PC-3 (cell line): ENCODE results near the gene TMEM117. TPM values are rescaled to one million over a fixed set of nuclear protein-coding genes. Genes with fewer than 3 reads are reported as not detected.
"Not testable (repeated sequence)": the region's sequence is repeated elsewhere in the genome, so short reads cannot be mapped to it uniquely, and the experiment has no call there.

Experiments used
- ATAC-seq: fragments of 200-7000 bp; cut with Tn5 transposase; 2 replicates; pipeline ENCODE4 v1.9.1; 2020; ENCODE audit warnings: mild to moderate bottlenecking, moderate library complexity
- BruUV-seq: library from RNA; stranded (reverse); fragments of 400-500 nt; replicated peaks from 2 replicates; lab custom pipeline; 2021; lab: Mats Ljungman, UMichigan
- CTCF ChIA-PET: fragments of 300-600 bp; sonication (Branson Sonifier 250); formaldehyde crosslinking; loops from one replicate; lab custom pipeline; 2022; ENCODE audit warnings: antibody characterized with exemption; lab: Charles Lee
- POLR2A ChIA-PET: fragments of 300-600 bp; sonication (Branson Sonifier 250); formaldehyde crosslinking; loops from one replicate; lab custom pipeline; 2022; ENCODE audit warnings: antibody characterized with exemption; ENCODE audit not compliant: unreplicated experiment; lab: Charles Lee
- DNase-seq: peaks from one replicate; pipeline ENCODE4 v3.0.0-alpha.2; 2015
- H2AFZ ChIP-seq: fragments of 300-600 bp; sonication (generic); 2 replicates; pipeline ENCODE4 v1.6.0; 2016; ENCODE audit warnings: antibody characterized with exemption, low read length
- H3F3A ChIP-seq: fragments of 300-600 bp; sonication (generic); one replicate; pipeline ENCODE4 v1.6.0; 2017; ENCODE audit warnings: antibody characterized with exemption, low read length, control low read depth, mild to moderate bottlenecking; ENCODE audit not compliant: unreplicated experiment
- H3K27ac ChIP-seq: fragments of 300-600 bp; sonication (generic); 2 replicates; pipeline ENCODE4 v1.5.1; 2016; ENCODE audit warnings: mild to moderate bottlenecking, low read length
- H3K27me3 ChIP-seq: fragments of 300-600 bp; sonication (generic); 2 replicates; pipeline ENCODE4 v1.6.1; 2016; ENCODE audit warnings: low read length, mixed read lengths
- H3K36me3 ChIP-seq: fragments of 300-600 bp; sonication (generic); 2 replicates; pipeline ENCODE4 v1.6.1; 2016; ENCODE audit warnings: low read depth, mixed run types, low read length, mixed read lengths
- H3K4me1 ChIP-seq: fragments of 300-600 bp; sonication (generic); 2 replicates; pipeline ENCODE4 v1.5.1; 2016; ENCODE audit warnings: low read length; ENCODE audit not compliant: insufficient read depth
- H3K4me2 ChIP-seq: fragments of 300-600 bp; sonication (generic); 2 replicates; pipeline ENCODE4 v1.6.0; 2016; ENCODE audit warnings: low read length
- H3K4me3 ChIP-seq: fragments of 300-600 bp; sonication (generic); 2 replicates; pipeline ENCODE4 v1.5.1; 2016; ENCODE audit warnings: mild to moderate bottlenecking, low read length, mixed read lengths
- H3K79me2 ChIP-seq: fragments of 300-600 bp; sonication (generic); 2 replicates; pipeline ENCODE4 v1.6.1; 2017; ENCODE audit warnings: low read length, mixed read lengths
- H3K9ac ChIP-seq: fragments of 300-600 bp; sonication (generic); 2 replicates; pipeline ENCODE4 v1.6.0; 2016; ENCODE audit warnings: mild to moderate bottlenecking, low read length
- H3K9me2 ChIP-seq: fragments of 300-600 bp; sonication (generic); replicated peaks from 2 replicates; pipeline ENCODE4 v1.6.1; 2016; ENCODE audit warnings: mixed run types, low read length, mixed read lengths
- H3K9me3 ChIP-seq: fragments of 300-600 bp; sonication (generic); 2 replicates; pipeline ENCODE4 v1.6.1; 2016; ENCODE audit warnings: low read length, mixed read lengths
- H4K20me1 ChIP-seq: fragments of 300-600 bp; sonication (generic); 2 replicates; pipeline ENCODE4 v1.6.1; 2016; ENCODE audit warnings: low read length, mixed read lengths
- EZH2 ChIP-seq: fragments of 300-600 bp; sonication (generic); IDR thresholded peaks from one replicate; pipeline ENCODE4 v1.6.1; 2017; ENCODE audit warnings: antibody characterized with exemption, mild to moderate bottlenecking, low read length; ENCODE audit not compliant: unreplicated experiment
- EZH2phosphoT487 ChIP-seq: fragments of 300-600 bp; sonication (generic); IDR thresholded peaks from 2 replicates; pipeline ENCODE4 v1.6.1; 2018; ENCODE audit warnings: mild to moderate bottlenecking, antibody characterized with exemption, low read length, borderline replicate concordance
- intact Hi-C: fragments of 100-400 bp; cut with micrococcal nuclease; formaldehyde crosslinking; loops from 2 replicates; pipeline ENCODE4 v1.9.0; 2023
- total RNA-seq: library from RNA; depleted of rRNA; stranded (reverse); fragments of >200 nt; gene quantifications from 2 replicates; pipeline ENCODE4 v1.2.3, GENCODE V29; 2014
- TF ChIP-seq, protein P1 (sequence below): fragments of 300-600 bp; sonication (generic); conservative IDR thresholded peaks from 2 replicates; pipeline ENCODE4 v1.5.1; 2017; ENCODE audit warnings: antibody characterized with exemption, low read depth, mild to moderate bottlenecking, low read length

Gene TMEM117
- total RNA-seq, 1 experiment from 2014 or later: 9.0 TPM

DNA sequence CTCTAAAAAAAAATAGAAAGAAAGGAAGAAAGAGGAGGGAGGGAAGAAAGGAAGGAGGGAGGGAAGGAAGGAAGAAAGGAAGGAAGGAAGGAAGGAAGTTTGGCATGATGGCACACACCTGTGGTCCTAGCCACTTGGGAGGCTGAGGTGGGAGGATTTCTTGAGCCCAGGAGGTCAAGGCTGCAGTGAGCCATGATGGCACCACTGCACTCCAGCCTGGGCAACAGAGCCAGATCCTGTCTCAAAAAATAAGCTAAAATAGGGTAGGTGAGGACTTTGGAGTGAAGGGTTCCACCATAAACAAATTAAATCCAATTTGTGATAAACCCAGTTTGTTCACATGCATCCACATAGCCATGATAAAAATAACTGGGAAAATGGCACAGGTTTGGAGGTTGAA lies 543.2 kb downstream of the TMEM117 start:
- H3K9me2 ChIP-seq, H3K4me2 ChIP-seq, CTCF ChIA-PET, H2AFZ ChIP-seq, H3K27ac ChIP-seq, H3K4me3 ChIP-seq, H3K36me3 ChIP-seq, ATAC-seq, H3F3A ChIP-seq, H3K79me2 ChIP-seq, H4K20me1 ChIP-seq, DNase-seq, BruUV-seq, H3K27me3 ChIP-seq, POLR2A ChIA-PET, H3K9me3 ChIP-seq, H3K4me1 ChIP-seq, H3K9ac ChIP-seq: not testable (repeated sequence)
- intact Hi-C loops: loop anchor here (10.0 kb wide), 1 partner anchor 324 kb away; no protein-coding TSS in a partner anchor

DNA sequence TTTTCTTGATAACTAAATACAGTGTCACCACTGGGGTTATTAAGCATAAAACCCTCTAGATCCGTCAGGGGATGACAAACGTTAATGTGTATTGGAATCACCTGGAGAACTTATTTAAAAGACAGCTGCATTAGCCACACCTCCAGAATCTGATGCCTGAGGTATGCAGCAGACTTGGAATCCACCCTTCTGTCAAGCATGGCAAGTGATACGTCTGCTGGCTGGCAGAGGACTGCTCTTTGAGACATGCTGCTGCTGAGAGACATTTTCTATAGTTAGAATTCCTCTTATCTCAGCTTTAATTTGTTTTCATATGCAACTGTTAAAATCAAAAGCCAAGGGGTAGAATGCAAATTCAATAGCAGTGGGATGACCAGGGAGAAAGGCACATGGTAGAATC lies 544.0 kb downstream of the TMEM117 start:
- no peak for ATAC-seq
- Histone ChIP-seq H4K20me1 (no peaks in the 10 kb centered on the region), H3K4me2 (no peak overlapping the region), H3K4me3 (no peak overlapping the region), H3K9me3 (no peaks in the 10 kb centered on the region), H3K9ac (no peak overlapping the region), H3K27me3 (no peaks in the 10 kb centered on the region), H2AFZ (no peak overlapping the region), H3K36me3 (no peaks in the 10 kb centered on the region), H3K27ac (no peak overlapping the region), H3K79me2 (no peaks in the 10 kb centered on the region), H3K4me1 (no peaks in the 10 kb centered on the region), H3K9me2 (no peaks in the 10 kb centered on the region), H3F3A (no peaks in the 10 kb centered on the region)
- ChIA-PET POLR2A (no interaction called here), CTCF (no interaction called here)
- no peak for DNase-seq
- TF ChIP-seq EZH2phosphoT487 (no peak), EZH2 (no peak)
- TF ChIP-seq, protein P1, sequence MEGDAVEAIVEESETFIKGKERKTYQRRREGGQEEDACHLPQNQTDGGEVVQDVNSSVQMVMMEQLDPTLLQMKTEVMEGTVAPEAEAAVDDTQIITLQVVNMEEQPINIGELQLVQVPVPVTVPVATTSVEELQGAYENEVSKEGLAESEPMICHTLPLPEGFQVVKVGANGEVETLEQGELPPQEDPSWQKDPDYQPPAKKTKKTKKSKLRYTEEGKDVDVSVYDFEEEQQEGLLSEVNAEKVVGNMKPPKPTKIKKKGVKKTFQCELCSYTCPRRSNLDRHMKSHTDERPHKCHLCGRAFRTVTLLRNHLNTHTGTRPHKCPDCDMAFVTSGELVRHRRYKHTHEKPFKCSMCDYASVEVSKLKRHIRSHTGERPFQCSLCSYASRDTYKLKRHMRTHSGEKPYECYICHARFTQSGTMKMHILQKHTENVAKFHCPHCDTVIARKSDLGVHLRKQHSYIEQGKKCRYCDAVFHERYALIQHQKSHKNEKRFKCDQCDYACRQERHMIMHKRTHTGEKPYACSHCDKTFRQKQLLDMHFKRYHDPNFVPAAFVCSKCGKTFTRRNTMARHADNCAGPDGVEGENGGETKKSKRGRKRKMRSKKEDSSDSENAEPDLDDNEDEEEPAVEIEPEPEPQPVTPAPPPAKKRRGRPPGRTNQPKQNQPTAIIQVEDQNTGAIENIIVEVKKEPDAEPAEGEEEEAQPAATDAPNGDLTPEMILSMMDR: no peak
- BruUV-seq: no TSS peak
- intact Hi-C loops: loop anchor here (10.0 kb wide), 1 partner anchor 325 kb away; no protein-coding TSS in a partner anchor

DNA sequence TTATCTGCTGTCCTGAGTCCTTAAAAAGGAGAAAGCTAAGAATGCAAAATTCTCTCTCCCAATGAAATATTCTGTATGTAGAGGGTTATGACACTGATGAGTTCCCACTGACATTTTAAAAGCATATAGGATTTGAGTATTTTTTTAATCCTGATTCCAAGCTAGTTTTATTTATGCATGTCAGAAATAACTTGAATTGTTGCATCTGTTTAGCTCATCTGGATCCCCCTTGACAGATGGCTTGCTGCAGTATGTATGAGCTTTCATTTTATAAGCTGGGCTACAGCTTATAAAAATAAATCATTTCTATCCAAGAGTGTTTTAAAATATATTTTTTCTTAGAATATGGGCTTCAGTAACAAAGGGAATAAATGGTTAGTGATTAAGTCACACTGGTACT lies 545.0 kb downstream of the TMEM117 start:
- no peaks in the 10 kb centered on the region for H4K20me1 ChIP-seq
- H3K4me3 ChIP-seq: no peak overlapping the region
- POLR2A ChIA-PET: no interaction called here
- DNase-seq: no peak
- H3K36me3 ChIP-seq: no peaks in the 10 kb centered on the region
- no peak overlapping the region for H2AFZ ChIP-seq
- no peak overlapping the region for H3K27ac ChIP-seq
- no peak for ATAC-seq
- no peak for TF ChIP-seq EZH2
- no peak for TF ChIP-seq EZH2phosphoT487
- TF ChIP-seq, protein P1: no peak
- CTCF ChIA-PET: no interaction called here
- H3K9ac ChIP-seq: no peak overlapping the region
- H3F3A ChIP-seq: no peaks in the 10 kb centered on the region
- no TSS peak for BruUV-seq
- intact Hi-C loops: no loop called here
- no peaks in the 10 kb centered on the region for H3K27me3 ChIP-seq
- no peaks in the 10 kb centered on the region for H3K79me2 ChIP-seq
- H3K9me2 ChIP-seq: no peaks in the 10 kb centered on the region
- no peaks in the 10 kb centered on the region for H3K4me1 ChIP-seq
- no peak overlapping the region for H3K4me2 ChIP-seq
- H3K9me3 ChIP-seq: no peaks in the 10 kb centered on the region
